ENCODE measurements around the gene XKR8.

DNA sequence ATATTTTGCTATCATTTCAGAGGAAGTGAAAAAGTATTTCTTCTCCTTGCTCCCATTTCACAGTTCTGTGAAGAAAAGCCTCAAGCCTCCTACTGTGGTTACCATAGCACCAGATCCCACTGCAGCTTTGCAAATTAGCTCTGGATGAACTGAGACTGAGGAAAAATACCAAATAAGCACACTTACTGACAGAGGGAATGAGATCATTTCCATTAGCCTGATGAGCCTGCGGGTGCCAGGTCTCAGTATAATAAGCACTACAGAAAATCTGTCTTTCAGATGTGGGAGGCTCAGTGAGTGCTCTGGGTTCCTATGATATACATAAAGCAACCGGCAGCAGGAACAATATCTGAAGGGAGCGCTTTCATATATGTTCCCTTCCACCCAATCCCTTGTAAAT lies 21.4 kb downstream of the XKR8 start:
- no peak for TF ChIP-seq YY1 (IDR thresholded peaks at IDR 0.05; ENCODE audit: insufficient read depth, insufficient read length)
- TF ChIP-seq ZNF274 (IDR thresholded peaks at IDR 0.05; ENCODE audit: low read depth, low read length), result no peak
- TF ChIP-seq SUZ12 (IDR thresholded peaks at IDR 0.05; ENCODE audit: extremely low read depth, insufficient read depth, insufficient read length), result no peak

Measured in NT2/D1 (cell line).